HG02763 (cell line): Measurements from ENCODE around the gene ABCC2.

Source experiments
- ATAC-seq: cut with Tn5 transposase; IDR thresholded peaks from one replicate; pipeline ENCODE4 v1.9.1; 2021; ENCODE audit warnings: mild to moderate bottlenecking, moderate library complexity; ENCODE audit not compliant: unreplicated experiment

The ABCC2 gene

DNA sequence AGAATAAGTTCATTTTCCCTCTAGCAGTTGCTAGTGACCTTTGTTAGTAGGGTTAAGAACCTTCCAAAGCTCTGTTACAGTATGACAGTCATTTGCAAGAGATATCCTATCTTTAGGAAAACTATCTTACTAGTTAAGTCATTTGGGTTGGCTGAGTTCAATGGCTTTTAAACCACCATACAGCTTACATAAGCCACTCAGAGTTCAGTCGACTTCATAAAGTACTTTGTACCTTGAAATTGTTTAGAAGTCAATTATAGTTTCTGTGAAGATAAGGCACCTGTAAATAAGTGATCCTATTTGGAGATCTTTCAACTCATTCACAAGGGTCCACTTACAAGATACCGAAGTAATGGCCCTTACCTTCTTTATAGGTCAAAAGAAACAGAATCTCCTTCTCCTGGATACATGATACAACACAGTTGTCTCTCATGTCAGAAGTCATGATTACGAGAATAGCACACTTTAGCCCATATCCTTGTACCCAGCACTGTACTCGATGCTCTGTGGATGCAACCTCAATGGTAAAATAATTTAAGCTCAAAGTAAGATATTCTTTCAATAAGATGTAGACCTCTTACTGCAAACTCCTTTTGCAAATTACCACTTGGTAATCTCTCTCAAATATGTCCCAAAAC lies 11.9 kb upstream of the ABCC2 start:
- ATAC-seq: no peak

DNA sequence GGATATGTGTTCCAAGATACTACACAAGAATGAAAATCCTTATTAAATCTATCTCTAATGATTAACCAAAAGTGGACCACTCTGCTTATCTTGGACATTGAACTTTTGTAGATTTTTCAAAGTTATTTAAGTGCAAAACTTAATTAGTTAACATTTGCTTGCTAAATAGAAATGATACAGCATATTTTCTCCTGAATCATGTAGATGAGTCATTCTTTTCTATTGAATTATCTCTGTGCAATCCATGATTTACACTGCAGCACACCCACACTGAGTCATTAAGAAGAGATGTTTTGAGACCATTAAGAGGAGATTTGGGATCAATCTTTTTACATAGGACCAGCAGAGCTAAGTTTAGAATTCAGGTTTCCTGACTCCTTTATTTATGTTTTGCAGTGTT lies 6.6 kb upstream of the ABCC2 start:
- ATAC-seq: no peak

DNA sequence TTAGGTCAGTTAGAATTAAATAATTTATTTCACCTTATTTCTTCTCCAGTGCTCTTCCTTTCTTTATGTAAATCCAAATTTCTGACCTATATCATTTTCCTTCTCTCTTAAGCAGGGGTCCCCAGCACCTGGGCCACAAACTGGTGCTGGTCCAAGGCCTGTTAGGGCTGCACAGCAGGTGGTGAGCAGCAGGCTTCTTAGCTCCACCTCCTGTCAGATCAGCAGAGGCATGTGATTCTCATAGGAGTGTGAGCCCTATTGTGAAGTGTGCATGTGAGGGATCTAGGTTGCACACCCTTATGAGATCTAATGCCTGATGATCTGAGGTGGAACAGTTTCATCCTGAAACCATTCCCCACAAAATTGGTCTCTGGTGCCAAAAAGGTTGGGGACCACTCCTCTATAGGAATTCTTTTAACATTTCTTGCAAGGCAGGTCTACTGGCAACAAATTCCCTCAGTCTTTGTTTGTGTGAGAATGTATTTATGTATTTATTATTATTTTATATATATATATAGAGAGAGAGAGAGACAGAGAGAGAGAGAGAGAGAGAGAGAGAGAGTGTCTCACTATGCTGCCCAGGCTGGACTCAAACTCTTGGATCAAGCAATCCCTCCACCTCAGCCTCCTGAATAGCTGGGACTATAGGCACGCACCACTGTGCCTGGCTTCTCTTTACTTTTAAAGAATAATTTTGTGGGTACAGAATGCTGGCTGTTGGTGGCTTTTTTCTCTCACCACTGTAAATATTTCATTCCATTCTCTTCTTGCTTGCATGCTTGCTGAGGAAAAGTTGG lies 4.3 kb upstream of the ABCC2 start:
- ATAC-seq: no peak

DNA sequence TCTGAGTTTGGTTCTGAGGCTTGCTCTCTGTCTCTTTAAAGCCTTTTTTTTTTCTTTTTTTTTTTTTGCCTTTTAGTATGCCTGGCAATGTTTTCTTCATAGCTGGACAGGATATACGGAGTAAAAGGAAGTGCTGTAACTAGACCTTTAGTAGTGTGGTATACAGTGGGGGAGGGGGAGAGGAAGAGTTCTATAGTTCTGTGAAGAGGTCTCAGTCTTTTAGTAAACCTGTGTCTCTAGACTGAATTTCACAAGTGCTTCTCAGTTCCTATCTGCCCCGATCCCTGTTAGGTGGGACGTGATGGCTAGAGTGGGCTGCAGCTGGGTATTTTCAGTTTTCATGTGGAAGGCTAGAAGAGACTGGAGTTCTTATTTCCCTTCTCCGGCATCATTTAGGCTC lies 3.1 kb upstream of the ABCC2 start:
- ATAC-seq: no peak

DNA sequence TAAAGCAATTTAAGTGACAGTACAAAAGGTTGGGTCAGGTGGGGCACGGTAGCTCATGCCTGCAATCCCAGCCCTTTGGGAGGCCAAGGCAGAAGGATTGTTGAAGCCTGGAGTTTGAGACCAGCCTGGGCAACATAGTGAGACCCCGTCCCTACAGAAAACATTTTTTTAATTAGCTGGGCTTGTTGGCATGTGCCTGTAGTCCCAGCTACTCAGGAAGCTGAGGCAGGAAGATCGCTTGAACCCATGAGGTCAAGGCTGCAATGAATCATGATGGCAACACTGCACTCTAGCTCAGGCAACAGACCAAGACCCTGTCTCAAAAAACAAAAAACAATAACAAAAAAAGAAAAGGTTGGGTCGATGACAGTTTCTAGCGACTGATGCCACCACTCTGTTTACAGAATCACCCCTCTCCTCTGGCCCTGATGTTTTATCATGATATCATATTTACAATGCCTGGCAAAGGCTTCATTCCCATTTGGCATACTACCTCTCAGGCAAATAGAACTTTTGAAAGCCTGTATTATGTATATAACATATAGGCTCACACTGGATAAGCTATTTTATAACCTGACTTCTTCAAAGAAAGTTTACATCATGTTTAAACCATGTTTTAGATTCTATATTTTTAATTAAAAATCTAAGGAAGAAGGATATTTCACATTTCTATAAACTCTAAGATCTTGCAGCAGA lies 558 bp upstream of the ABCC2 start:
- no peak for ATAC-seq

DNA sequence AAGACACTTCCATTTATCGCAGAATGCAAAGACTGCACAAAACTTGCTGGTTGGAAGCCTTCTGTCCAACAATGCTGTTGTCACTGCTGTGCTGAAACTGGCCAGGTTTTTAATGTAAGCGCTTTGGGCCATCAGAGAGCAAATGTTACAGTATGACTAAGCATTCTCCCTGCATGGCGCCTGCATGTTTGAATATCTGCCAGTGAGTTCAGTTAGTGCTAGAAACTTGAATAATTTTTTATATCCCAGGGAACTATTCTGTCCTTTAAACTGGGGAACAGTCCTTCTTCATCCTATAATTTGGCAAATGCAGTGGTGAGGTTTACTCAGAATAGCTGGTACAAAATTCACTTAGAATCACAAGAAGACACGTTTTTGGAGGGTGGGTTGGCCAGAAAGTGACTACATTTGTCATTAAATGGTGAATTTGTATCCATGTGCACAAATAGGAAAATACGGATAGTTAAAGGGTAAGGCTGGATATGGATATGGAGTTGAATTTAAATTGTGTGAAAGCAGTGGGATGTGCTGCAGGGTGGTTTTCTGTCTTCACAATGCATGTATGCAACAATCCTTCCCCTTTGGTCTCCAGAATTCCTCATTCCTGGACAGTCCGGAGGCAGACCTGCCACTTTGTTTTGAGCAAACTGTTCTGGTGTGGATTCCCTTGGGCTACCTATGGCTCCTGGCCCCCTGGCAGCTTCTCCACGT lies 1.7 kb downstream of the ABCC2 start:
- ATAC-seq: no peak

DNA sequence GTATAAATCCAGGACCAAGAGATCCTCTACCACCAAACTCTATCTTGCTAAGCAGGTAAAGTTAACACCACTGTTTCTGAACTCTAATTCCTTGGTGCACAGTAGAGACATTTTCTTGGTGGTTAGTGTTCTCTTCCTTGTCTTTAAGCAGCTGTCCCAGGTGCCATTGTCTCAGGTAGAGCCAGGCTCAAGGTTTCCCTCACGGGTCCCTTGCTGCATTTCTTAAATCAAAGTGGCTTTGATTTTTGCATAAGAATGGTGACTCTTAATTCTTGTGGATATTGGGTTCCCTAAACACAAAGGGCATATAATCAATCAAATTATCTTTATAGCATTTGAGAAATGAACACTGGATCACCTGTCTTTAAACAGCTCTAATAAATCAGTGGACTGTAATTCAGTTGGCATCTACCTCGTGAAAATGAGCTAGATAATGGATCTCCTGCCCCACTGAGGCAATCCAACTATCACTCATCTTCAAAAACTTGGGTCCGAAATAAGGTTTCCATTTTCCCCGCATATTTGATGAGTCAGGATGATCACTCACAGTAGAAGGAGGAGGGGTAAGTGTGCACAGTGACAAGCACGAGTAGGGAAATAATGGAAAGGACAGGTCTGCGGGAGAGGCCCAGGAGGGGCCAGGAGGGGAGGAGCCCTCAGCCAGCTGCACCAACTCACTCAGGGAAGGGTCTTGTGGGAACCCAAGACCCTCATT lies 2.4 kb downstream of the ABCC2 start:
- ATAC-seq: no peak

DNA sequence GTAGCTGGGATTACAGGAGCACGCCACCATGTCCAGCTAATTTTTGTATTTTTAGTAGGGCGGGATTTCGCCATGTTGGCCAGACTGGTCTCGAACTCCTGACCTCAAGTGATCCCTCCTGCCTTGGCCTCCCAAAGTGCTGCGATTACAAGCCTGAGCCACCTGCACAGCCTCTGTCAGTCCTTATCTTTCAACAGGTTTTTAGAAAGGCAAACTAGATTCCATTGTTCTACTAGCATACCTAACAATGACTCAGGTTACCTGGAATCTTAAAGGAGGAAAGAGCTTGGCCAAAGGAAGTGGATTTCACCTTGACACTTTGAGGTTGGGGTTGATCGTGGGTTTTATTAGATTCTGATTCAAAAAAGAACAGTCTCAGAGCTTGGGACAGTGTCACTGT lies 3.2 kb downstream of the ABCC2 start:
- no peak for ATAC-seq

DNA sequence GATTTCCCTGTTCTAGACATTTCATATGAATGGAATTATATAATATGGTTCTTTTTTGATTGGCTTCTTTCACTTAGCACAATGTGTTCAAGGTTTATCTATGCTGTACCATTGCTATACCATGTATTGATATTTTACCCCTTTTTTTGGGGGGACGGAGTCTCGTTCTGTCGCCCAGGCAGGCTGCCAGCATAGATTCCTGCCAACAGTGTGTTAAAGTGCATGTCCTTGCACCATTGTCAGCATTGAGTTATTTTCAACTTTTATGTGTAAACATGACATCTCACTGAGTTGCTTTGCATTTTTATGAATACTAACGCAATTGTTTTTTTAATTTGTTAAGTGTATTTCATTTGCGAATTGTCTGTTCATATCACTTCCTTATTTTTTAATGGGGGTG lies 4.9 kb downstream of the ABCC2 start:
- no peak for ATAC-seq

DNA sequence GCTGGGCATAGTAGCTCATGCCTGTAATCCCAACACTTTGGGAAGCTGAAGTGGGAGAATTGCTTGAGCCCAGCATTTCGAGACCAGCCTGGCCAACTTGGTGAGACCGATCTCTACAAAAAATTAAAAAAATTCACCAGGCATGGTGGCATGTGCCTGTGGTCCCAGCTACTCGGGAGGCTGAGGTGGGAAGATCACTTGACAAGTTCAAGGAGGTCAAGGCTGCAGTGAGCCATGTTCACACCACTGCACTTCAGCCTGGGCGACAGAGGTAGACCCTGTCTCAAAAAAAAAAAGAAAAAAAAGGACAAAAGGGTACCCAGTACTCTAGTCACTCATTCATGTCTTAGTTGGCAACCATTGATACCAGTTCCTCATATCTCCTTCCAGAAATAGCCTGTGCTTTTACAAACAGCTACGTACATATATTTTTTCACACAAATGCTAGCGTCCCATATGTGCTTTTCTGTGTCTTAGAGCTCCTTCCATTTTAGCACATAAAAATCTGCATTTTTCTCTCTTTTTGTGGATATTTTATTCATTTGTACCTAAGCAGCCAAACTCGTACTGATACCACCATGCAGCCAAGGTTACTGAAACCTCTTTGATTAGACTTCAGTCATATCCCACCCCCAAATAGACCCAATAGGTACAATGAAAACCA lies 5.5 kb downstream of the ABCC2 start:
- no peak for ATAC-seq

DNA sequence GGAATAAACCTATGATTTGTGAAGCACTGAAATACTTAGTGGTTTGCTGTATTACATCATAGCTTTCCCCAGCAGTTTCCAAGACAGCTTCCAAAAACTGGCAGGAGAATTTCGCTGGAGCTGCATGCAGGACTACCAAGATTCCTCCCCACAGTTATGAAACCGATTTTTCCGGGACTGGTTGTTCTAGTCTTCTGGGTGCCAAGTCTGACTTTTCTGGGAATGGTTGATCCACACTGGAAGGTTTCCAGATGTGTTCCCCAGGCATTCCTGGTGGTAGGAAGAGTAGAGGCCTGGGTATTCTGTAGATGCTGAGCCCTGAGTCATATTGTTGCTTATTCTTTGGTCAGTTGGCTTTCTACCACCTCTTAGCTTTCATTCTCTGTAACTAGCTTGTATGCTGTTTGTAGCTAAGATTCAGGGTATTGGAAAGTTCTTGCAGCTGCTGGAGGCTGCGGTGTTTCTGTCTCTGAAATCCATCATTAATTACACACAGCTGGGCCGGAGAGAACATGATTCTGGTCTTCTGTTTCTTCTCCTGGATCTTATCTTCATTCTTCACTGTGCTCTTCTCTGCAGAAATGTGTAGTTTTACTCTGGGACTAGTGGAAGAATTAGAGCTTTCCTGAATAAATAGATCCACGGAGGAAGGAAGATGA lies 6.3 kb downstream of the ABCC2 start:
- no peak for ATAC-seq

DNA sequence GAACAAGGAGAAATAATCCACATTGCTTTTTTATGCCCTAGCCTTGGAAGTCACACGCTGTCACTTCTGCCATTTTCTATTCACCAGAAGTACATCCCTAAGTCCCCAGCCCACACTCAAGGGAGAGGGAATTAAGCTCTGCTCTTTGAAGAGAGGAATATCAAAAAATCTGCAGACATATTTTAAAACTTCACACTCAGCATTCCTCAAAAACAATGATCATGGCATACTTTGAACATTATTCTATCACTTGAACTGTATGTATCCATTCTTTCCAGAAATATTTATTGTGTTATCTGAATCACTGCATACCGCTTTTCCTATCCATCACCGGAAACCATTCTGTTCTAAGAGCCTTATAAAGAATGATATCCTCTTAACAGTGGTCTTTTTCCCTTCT lies 9.4 kb downstream of the ABCC2 start:
- ATAC-seq: no peak

DNA sequence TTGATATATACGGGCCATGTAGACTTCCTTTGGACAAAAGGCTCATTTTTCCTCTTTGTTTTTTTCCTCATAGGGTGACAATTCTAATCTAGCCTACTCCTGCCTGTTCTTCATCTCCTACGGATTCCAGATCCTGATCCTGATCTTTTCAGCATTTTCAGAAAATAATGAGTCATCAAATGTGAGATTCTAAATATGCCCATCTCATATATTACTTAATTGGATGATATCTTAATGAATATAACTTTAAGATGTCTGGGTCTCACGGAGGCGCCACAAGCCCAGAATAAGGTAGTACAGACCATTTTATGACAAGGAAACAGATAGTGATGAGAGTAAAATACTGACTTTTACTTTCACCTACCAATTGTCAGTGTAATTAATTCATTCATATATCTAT lies 11.4 kb downstream of the ABCC2 start:
- no peak for ATAC-seq

DNA sequence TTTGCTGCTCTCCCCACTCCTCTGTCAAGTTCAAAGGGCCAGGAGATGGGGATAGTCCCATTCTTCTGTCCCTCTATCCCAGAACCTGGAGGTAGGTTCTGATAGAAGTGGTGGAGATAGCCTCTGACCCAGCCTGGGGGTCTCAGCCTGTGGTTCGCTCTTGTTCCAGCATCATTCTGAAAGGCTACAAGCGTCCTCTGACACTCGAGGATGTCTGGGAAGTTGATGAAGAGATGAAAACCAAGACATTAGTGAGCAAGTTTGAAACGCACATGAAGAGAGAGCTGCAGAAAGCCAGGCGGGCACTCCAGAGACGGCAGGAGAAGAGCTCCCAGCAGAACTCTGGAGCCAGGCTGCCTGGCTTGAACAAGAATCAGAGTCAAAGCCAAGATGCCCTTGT lies 14.5 kb downstream of the ABCC2 start:
- ATAC-seq: no peak

DNA sequence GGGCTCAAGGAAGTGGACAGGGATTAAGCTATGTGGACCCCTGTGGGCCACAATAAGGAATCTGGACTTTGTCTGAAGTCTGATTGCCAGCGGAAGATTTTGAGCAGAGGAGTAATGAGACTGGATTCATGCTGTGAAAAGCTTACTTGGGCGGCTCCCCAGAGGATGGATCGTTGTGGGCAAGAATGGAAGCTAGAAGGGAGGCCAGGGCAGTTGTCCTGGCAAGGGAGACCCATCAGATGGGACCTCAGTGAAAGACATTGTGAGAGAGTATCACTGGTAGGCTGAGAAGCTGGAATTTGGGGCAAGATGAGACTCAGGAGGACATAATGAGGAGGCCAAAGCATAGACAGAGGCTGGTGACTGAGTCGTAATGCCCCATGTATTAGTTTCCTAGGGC lies 15.6 kb downstream of the ABCC2 start:
- ATAC-seq: no peak

DNA sequence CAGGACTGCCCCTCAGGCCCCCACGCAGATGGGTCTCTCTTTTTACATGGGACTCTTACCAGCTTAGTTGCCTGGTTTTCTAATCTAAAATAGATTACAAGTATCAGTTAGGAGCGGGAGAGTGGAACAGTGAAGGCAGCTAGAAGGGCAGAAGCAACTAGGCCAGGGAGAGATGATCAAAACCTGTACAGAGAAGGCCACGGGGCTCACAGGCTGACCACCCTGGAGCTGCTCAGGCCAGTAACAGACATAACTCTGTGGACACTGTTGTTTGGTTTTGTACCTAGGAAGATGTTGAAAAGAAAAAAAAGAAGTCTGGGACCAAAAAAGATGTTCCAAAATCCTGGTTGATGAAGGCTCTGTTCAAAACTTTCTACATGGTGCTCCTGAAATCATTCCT lies 16.5 kb downstream of the ABCC2 start:
- no peak for ATAC-seq

DNA sequence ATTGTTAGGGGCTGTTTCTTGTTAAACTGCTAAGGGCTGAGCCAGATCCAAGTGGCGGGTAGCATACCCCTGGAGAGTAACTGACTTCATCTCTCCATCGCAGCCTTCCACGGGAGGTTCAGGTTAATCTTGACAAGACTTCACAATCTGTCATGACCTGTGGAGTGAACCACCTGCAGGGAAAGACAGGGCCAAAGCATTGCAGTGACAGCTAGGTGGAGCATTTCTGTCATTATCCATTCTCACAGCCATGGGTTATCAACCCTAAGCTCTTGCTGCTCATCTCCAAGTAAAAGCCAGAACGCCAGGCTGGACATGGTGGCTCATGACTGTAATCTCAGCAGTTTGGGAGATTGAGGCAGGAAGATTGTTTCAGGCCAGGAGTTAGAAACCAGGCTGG lies 17.2 kb downstream of the ABCC2 start:
- ATAC-seq: no peak

DNA sequence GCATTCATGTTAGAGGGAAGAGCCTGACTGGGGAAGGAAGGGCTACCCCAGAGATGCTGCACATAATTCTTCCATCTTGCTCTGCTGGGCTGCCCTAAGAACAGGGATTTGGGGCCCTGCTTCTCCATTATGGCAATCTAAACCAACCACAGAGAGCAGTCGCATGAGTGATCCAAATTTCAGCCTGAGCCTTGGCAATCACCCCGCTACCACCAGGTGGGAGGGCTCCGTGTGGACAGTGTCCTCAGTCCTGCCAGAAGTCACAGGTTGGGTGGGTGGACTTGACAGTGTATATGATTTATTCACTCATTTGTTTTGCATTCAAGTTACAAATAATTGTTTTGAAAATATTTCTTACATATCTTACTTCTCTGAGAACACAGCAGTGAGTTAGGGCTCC lies 22.0 kb downstream of the ABCC2 start:
- ATAC-seq: no peak

DNA sequence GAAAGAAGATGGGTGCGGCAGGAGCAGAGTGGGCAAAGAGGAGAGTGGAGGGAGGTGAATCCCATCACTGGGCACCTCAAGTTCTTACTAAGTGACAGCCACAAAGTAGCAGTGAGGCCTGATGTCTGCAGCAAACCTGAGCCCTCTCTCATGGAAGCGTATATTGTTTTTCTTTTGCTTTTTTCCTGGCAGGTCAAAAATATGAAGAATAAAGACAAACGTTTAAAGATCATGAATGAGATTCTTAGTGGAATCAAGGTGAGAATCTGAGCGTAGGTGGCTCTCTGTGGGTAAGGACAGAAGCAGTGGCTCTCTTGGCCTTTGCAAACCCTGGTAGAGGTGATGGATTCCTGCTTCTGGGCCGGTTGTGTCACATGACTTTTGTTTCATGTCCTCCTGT lies 22.8 kb downstream of the ABCC2 start:
- ATAC-seq: no peak

DNA sequence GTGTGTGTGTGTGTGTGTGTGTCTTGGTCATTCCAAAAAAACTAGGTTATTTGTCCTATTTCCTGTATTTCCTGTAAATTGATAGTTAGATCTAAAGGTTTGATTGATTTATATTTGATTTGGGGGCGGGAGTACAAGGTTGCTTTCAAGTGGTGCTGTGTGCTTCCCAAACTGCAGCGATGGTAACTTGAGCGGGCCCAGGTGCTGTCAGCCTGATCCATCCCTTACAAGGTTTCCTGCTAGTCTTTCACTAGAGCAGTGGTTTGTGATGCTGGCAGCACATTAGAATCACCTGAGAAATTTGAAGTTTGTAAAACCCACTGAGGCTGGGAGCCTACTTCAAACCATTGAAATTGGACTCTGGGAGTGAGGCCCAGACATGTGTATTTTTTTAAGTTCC lies 23.7 kb downstream of the ABCC2 start:
- ATAC-seq: no peak
